GM18870 (cell line): ENCODE data around the gene RXRA.

Experiments
- ATAC-seq: cut with Tn5 transposase; IDR thresholded peaks from one replicate; pipeline ENCODE4 v1.9.1; 2021; ENCODE audit warnings: moderate library complexity; ENCODE audit not compliant: unreplicated experiment

Gene RXRA

GRCh38 chr9:134322781-134323241 lies 3.4 kb upstream of the RXRA start:
- no peak for ATAC-seq

- no peak for ATAC-seq
Observed at GRCh38 chr9:134323741-134324358, 2.4 kb upstream of the RXRA start.

DNA sequence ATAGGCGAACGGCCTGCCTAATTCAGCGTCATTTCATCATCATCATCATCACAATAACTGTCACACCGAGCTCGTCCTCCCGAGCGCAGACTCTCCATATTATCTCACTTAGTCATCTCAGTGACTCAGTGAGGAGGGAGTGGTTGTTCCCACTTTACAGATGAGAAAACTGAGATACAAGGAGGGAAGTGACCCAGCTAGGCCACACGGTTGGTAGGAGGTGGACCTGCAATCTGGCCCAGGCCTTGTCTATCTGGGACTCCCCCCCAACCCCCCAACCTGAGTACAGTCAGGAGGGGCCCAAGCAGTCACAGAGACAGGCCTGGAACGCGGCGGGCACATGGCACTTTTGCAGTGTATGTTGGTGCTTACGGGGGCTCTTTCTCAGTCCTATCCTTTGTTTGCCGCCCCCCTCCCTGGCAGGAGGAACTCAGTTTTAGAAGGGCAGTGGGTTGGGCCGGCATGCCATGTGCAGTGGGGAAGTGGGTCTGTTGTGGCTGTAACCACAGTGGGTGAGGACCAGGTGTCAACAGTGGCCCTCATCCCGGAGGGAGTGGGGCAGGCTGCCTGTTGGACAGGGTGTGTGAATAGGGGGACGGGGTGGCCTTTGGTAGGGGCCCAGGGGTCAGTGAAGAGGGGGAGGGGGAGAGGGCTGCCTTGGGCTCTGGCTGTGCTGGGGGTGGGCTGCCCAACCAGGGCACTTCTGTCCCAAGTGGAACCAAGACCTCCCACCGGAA lies 1.7 kb upstream of the RXRA start:
- ATAC-seq: no peak

DNA sequence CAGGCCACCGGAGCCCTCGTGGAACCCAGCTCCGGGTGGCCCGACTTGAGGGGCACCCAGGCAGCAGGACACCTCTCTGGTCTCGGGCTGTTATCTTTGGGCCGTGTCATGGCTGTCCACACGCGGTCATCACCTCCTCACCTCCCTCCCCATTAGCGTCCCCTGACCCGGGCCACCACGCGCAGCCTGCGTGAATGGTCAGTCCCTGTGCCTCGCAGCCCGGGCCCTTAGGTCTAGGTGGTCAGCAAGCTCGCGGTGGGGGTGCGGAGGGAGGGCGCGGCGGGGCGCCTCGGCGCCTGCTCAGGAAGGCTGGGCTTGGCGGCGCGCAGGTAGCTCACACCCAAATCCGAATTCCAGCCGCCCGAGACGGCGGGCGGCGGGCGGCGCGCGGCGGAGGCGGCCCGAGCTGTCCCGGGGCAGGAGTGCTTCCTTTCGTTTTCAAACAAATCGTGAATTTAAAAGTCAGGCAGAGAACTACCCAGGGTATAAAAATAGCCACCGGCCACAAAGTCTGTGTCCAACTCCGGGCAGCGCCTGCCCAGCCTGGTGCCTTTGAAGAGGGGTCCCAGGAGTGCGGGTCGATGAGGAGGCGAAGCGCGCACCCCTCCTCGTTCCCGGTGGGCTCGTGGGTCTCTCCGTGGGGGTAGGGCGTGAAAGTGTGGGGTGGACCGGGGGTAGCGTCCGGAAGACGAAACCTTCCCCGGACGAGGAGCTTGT lies 1.0 kb upstream of the RXRA start:
- ATAC-seq: no peak

GRCh38 chr9:134326724-134327601 lies 708 bp downstream of the RXRA start:
- ATAC-seq: no peak

- no peak for ATAC-seq
Observed at GRCh38 chr9:134327671-134328231, 1.5 kb downstream of the RXRA start.

- no peak for ATAC-seq
Observed at GRCh38 chr9:134328341-134328840, 2.1 kb downstream of the RXRA start.

- ATAC-seq: no peak
Observed at GRCh38 chr9:134328841-134329575, 2.8 kb downstream of the RXRA start.

DNA sequence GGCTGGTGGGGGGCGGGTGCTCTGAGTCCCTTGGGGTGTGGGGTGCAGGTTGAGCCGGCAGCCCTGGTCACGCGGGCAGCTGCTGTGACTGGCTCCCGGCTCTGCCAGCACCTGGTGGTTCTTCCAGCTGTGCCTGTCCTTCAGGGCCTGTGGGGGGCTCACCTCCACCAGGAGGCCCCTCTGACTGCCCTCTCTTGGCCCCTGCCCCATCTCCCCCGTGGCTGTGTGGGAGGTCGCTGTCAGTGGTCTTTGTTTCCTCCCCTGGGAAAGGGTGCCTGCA lies 3.3 kb downstream of the RXRA start:
- ATAC-seq: no peak

- ATAC-seq: no peak
Observed at GRCh38 chr9:134329886-134330285, 3.6 kb downstream of the RXRA start.

- ATAC-seq: no peak
Observed at GRCh38 chr9:134330590-134330989, 4.3 kb downstream of the RXRA start.

DNA sequence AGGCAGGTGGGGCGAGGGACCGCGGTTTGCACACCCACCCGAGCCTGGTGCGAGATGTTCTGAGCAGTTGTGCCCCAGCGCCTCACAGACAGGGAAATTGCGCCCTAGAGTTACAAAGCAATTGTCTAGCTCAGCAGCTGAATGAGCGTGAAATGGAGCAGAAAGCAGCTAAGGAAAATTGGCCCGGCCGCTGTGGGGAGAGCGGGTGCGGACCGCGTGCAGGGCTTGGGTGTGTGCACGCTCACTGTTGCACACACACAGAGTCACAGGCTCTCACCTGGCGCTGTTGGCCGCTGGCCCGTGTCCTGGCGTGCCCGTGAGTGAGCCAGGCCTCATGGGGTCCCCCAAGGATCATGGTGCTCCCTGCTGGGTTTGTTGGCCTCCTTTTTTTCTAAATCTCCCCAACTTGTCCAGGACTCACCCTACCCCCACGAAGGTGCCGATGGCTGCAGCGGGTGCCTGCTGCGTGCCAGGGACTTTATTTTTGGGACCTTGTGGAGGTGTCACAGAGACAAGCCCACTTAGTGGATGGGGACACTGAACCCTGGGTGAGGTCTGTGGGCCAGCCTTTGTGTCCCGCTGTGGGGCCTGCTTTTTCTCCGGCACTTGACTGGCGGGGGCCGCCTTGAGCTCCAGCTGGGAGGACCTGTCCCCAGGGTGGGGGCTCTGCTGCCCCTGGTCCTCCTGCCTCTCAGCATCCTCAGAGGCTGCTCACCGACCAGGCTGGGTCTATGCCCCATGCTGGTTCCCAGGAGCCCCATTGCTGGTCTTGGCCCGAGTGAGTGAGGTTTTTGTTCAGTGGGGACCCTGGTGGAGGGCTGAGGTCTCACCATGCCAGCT lies 5.2 kb downstream of the RXRA start:
- ATAC-seq: no peak

- no peak for ATAC-seq
Observed at GRCh38 chr9:134332266-134332665, 6.0 kb downstream of the RXRA start.

- ATAC-seq: no peak
Observed at GRCh38 chr9:134332841-134333233, 6.6 kb downstream of the RXRA start.

- no peak for ATAC-seq
Observed at GRCh38 chr9:134333234-134333873, 7.1 kb downstream of the RXRA start.

- ATAC-seq: no peak
Observed at GRCh38 chr9:134333874-134334581, 7.8 kb downstream of the RXRA start.

DNA sequence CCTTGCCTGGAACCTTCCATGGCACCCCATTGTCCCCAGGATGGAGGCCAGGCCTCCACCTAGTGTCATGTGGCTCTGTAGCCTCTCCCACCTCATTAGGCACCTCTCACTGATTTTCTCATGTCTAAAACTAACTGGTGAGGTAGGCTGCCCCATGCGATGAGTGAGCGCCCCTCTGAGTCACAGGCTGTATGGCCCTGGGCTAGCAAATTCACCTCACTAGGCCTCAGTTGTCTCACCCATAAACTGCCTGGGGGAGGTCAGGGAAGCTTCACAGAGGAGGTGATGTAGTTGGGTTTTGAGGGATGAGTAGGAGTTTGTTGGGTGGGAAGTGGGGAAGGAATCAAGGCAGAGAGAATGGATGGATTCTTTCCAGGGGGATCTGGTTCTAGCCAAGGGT lies 8.8 kb downstream of the RXRA start:
- no peak for ATAC-seq
